HepG2 (cell line): Measurements from ENCODE around the gene WDCP. TPM values are rescaled to one million over a fixed set of nuclear protein-coding genes. Genes with fewer than 3 reads are reported as not detected.
A peak's percentile ranks its signal among the peaks of the same experiment; 100 is the strongest.

Experiments
- ATF1 ChIP-seq: IDR thresholded peaks from 2 replicates; pipeline ENCODE4 v1.6.1; 2016; ENCODE audit warnings: mild to moderate bottlenecking, control low read depth
- DMTF1 ChIP-seq: sonication (generic); formaldehyde crosslinking; IDR thresholded peaks from 2 replicates; pipeline ENCODE4 v1.4.0; 2020; ENCODE audit warnings: mild to moderate bottlenecking, missing genetic modification reagents
- FOXA3 ChIP-seq: IDR thresholded peaks from 2 replicates; pipeline ENCODE4 v1.6.1; 2016; ENCODE audit warnings: missing genetic modification reagents, missing compliant biosample characterization
- GATAD1 ChIP-seq: IDR thresholded peaks from 2 replicates; pipeline ENCODE4 v1.6.1; 2016; ENCODE audit warnings: missing genetic modification reagents, missing compliant biosample characterization
- HOXA5 ChIP-seq: sonication (generic); formaldehyde crosslinking; IDR thresholded peaks from 2 replicates; pipeline ENCODE4 v1.4.0; 2020; ENCODE audit warnings: missing genetic modification reagents
- MAFG ChIP-seq: sonication (generic); formaldehyde crosslinking; IDR thresholded peaks from 2 replicates; pipeline ENCODE4 v1.5.1; 2020; ENCODE audit warnings: mild to moderate bottlenecking, missing genetic modification reagents
- MTERF4 ChIP-seq: sonication (generic); formaldehyde crosslinking; IDR thresholded peaks from 2 replicates; pipeline ENCODE4 v1.8.0; 2023; ENCODE audit warnings: mild to moderate bottlenecking, missing genetic modification reagents
- MZF1 ChIP-seq: sonication (generic); formaldehyde crosslinking; IDR thresholded peaks from 2 replicates; pipeline ENCODE4 v1.8.1; 2023; ENCODE audit warnings: mild to moderate bottlenecking, missing genetic modification reagents, borderline replicate concordance
- NCOR1 ChIP-seq: fragments of 200-600 bp; sonication (generic); IDR thresholded peaks from 2 replicates; pipeline ENCODE4 v1.7.0; 2017; ENCODE audit warnings: antibody characterized with exemption, low read length, borderline replicate concordance
- PBX2 ChIP-seq: IDR thresholded peaks from 2 replicates; pipeline ENCODE4 v1.6.1; 2016; ENCODE audit warnings: control low read depth
- SOX13 ChIP-seq, 3 experiments: fragments of 450-650 bp in 1 of 3; sonication (generic) in 1 of 3; formaldehyde crosslinking in 1 of 3; IDR thresholded peaks in 2 of 3; conservative IDR thresholded peaks in 1 of 3; 2 replicates each; pipeline versions ENCODE4 v1.5.0 to v1.6.1; 2016 to 2020; ENCODE audit warnings: antibody characterized with exemption in 1 of 3, mild to moderate bottlenecking in 1 of 3, missing compliant biosample characterization in 1 of 3, missing genetic modification reagents in 1 of 3, moderate library complexity in 1 of 3
- THAP9 ChIP-seq: sonication (generic); formaldehyde crosslinking; IDR thresholded peaks from 2 replicates; pipeline ENCODE4; 2020; ENCODE audit warnings: missing genetic modification reagents, mild to moderate bottlenecking, borderline replicate concordance
- XRCC5 ChIP-seq: fragments of 200-400 bp; formaldehyde crosslinking; optimal IDR thresholded peaks from 2 replicates; pipeline ENCODE3; 2017; ENCODE audit warnings: mild to moderate bottlenecking, low read length
- ZBTB49 ChIP-seq: sonication (generic); formaldehyde crosslinking; IDR thresholded peaks from 2 replicates; pipeline ENCODE4 v1.4.0; 2020; ENCODE audit warnings: missing genetic modification reagents, borderline replicate concordance
- ZMAT3 ChIP-seq: sonication (generic); formaldehyde crosslinking; conservative IDR thresholded peaks from 2 replicates; pipeline ENCODE4 v1.7.0; 2021; ENCODE audit warnings: missing genetic modification reagents
- ZNF580 ChIP-seq: IDR thresholded peaks from 2 replicates; pipeline ENCODE4 v1.6.1; 2016; ENCODE audit warnings: low read depth, borderline replicate concordance
- ZNF761 ChIP-seq: sonication (generic); formaldehyde crosslinking; conservative IDR thresholded peaks from 2 replicates; pipeline ENCODE4 v1.4.0; 2020; ENCODE audit warnings: mild to moderate bottlenecking, missing genetic modification reagents
- ZNF83 ChIP-seq: sonication (generic); formaldehyde crosslinking; IDR thresholded peaks from 2 replicates; pipeline ENCODE4 v1.4.0; 2020; ENCODE audit warnings: missing genetic modification reagents, mild to moderate bottlenecking, borderline replicate concordance
- polyA plus RNA-seq, 8 experiments: library from polyadenylated mRNA; depleted of rRNA in 3 of 8; stranded (reverse) in 7 of 8; unstranded in 1 of 8; fragments of >200 nt; fragmentation: Illumina TruSeq in 4 of 8; extraction: Trizol in 4 of 8; gene quantifications; 2 replicates each; pipeline versions ENCODE4 v1.2.1 to v1.2.3, GENCODE V29; 2011 to 2016; ENCODE audit warnings: low read depth in 4 of 8, missing spikeins in 1 of 8, mixed read lengths in 1 of 8; ENCODE audit not compliant: insufficient read depth in 1 of 8
- total RNA-seq, 5 experiments: library from RNA; depleted of rRNA; stranded (reverse); fragments of >200 nt; fragmentation: Illumina TruSeq; extraction: Trizol; gene quantifications; 2 replicates each; pipeline ENCODE4 v1.2.3, GENCODE V29; 2016; ENCODE audit warnings: low read depth in 1 of 5

Gene WDCP
- total and polyA plus RNA-seq, 2 of the 13 experiments (the other 11 are each of a cell fraction or from before 2014, with no cell fraction given): 17.4 to 22.6 TPM

- TF ChIP-seq XRCC5 (peak; percentile 27), ATF1 (no peak), ZBTB49 (CRISPR knock-in tag) (no peak), MTERF4 (CRISPR knock-in tag) (no peak), HOXA5 (CRISPR knock-in tag) (0 out of 2 replicates have a peak, but pooled peaks have one; percentile 55), DMTF1 (no peak), ZNF83 (CRISPR knock-in tag) (no peak), THAP9 (CRISPR knock-in tag) (0 out of 2 replicates have a peak, but pooled peaks have one; percentile 16), ZNF580 (CRISPR knock-in tag) (peak; percentile 75; the same call in 1 of the 2 replicates), PBX2 (no peak), SOX13 (IDR thresholded peaks at IDR 0.05) (no peak), SOX13 (CRISPR knock-in tag; conservative IDR thresholded peaks at IDR 0.05 in 1 of 2, IDR thresholded peaks at IDR 0.05 in 1 of 2) (peak in 1 of 2 experiments; percentile 80; a peak in 2 of 4 replicates), MZF1 (CRISPR knock-in tag) (no peak), ZMAT3 (CRISPR knock-in tag) (no peak), GATAD1 (CRISPR knock-in tag) (peak; percentile 55; the same call in 1 of the 2 replicates), FOXA3 (CRISPR knock-in tag) (peak; percentile 68), NCOR1 (peak; percentile 92), MAFG (CRISPR knock-in tag) (no peak), ZNF761 (CRISPR knock-in tag) (no peak)
Measured at GRCh38 chr2:24022324-24022974, 24.7 kb downstream of the WDCP start (continued).
